ENCODE data around the gene PDCD10.

Gene PDCD10

DNA sequence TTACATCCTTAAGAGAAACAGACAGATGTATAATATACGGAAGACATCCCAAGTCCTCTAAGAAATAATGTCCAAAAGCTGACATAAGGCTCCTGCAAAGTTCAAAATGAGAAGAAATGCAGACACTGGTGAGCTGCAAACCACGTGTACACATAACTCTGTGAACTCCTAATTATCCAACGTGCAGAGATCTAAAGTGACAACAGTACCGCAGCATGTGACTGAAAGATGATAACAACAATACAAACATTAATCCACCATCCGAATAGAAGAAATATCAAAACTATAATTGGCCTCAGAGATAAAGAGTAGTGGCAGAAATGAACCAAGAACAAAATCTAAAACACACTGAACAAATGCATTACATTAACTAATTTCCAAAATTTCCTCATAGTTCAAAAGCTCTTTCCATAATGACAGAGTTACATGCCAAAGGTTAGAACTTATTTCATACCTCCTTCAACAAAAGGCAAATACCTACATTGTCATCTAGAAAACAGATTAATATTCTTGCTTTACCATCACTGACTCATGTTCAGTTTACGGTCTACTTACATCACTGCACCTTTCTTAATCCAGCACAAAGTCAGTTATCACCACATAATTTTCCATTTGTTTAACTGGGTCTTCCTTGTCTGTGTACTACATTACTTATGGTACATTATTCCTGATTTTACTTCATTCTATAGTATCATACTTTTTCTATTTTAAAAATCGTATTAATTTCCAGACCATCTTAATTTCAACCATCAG is 2.2 kb downstream of the PDCD10 start:
- ChIA-PET CTCF (no interaction called here), POLR2A (no interaction called here)
- TF ChIP-seq LEF1 (IDR thresholded peaks at IDR 0.05; ENCODE audit: borderline replicate concordance) (no peak), FOXM1 (IDR thresholded peaks at IDR 0.05; ENCODE audit: borderline replicate concordance) (no peak), TARDBP (IDR thresholded peaks at IDR 0.05) (no peak), FOXK2 (IDR thresholded peaks at IDR 0.05) (no peak), CTBP1 (IDR thresholded peaks at IDR 0.05; ENCODE audit: borderline replicate concordance) (no peak), FOXA1 (IDR thresholded peaks at IDR 0.05) (no peak), NFRKB (IDR thresholded peaks at IDR 0.05) (no peak), ELF4 (IDR thresholded peaks at IDR 0.05) (no peak), ARNT (IDR thresholded peaks at IDR 0.05) (no peak), SP1 (IDR thresholded peaks at IDR 0.05) (no peak), ZNF384 (IDR thresholded peaks at IDR 0.05) (no peak), L3MBTL2 (conservative IDR thresholded peaks at IDR 0.05) (no peak), HDGF (IDR thresholded peaks at IDR 0.05; ENCODE audit: borderline replicate concordance) (no peak)
- TF ChIP-seq, protein P1, sequence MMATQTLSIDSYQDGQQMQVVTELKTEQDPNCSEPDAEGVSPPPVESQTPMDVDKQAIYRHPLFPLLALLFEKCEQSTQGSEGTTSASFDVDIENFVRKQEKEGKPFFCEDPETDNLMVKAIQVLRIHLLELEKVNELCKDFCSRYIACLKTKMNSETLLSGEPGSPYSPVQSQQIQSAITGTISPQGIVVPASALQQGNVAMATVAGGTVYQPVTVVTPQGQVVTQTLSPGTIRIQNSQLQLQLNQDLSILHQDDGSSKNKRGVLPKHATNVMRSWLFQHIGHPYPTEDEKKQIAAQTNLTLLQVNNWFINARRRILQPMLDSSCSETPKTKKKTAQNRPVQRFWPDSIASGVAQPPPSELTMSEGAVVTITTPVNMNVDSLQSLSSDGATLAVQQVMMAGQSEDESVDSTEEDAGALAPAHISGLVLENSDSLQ (IDR thresholded peaks at IDR 0.05): no peak
- DNase-seq (ENCODE audit: extremely low spot score): no peak

DNA sequence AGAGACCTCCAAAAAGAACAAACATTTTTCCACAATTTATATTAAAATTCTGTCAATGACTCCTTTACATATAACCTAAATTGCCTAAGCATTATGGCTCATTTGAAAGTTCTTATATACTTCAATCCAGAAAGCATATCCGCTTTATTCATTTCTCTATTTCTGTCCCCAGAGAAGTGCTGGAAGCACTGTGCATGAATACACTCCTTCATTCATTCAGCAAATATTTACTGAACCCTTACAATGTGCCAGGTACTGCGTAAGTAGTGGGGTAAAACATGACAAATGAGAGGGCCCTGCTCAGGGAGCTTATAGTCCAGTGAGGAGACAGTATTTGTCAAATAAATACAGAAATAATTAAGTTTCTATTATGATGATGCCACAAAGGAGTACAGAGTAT is 3.3 kb downstream of the PDCD10 start:
- ChIA-PET POLR2A (no interaction called here), CTCF (no interaction called here)
- no peak for DNase-seq (ENCODE audit: extremely low spot score)
- no peak for TF ChIP-seq TARDBP (IDR thresholded peaks at IDR 0.05)
- TF ChIP-seq ZNF384 (IDR thresholded peaks at IDR 0.05): no peak
- no peak for TF ChIP-seq L3MBTL2 (conservative IDR thresholded peaks at IDR 0.05)
- TF ChIP-seq CTBP1 (IDR thresholded peaks at IDR 0.05; ENCODE audit: borderline replicate concordance): no peak

DNA sequence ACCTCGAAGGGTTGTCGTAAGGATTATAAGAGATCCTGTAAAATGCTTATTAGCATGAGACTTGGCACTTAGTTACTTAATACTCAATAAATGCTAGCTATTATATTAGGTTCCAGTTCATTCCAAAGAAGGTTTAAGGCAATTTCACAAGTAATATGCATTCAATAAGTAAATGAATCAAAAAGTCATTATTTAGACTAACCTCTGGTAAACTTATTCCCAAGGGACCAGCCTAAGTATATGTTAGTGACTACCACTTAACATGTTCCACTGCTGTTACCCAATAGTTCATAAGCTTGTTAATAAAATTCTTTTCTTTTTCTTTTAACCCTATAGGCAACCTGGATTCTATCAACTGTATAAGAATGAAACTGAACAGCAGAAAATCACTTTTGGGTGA is 5.1 kb downstream of the PDCD10 start:
- no peak for DNase-seq (ENCODE audit: extremely low spot score)
- CTCF ChIA-PET: interaction anchor here (0.8 kb wide), 1 partner anchor 11 kb away, joined by 3 read pairs; no protein-coding TSS in a partner anchor
- POLR2A ChIA-PET: no interaction called here
- TF ChIP-seq FOXM1 (IDR thresholded peaks at IDR 0.05; ENCODE audit: borderline replicate concordance): no peak
- no peak for TF ChIP-seq NFRKB (IDR thresholded peaks at IDR 0.05)
- no peak for TF ChIP-seq CTBP1 (IDR thresholded peaks at IDR 0.05; ENCODE audit: borderline replicate concordance)
- TF ChIP-seq FOXK2 (IDR thresholded peaks at IDR 0.05): no peak
- TF ChIP-seq BHLHE40 (IDR thresholded peaks at IDR 0.05; ENCODE audit: borderline replicate concordance): no peak
- no peak for TF ChIP-seq SUZ12 (IDR thresholded peaks at IDR 0.05)
- no peak for TF ChIP-seq FOXA1 (IDR thresholded peaks at IDR 0.05)
- no peak for TF ChIP-seq ELF4 (IDR thresholded peaks at IDR 0.05)
- TF ChIP-seq, protein P1 (IDR thresholded peaks at IDR 0.05): no peak
- no peak for TF ChIP-seq ARNT (IDR thresholded peaks at IDR 0.05)
- TF ChIP-seq HDGF (IDR thresholded peaks at IDR 0.05; ENCODE audit: borderline replicate concordance): no peak
- no peak for TF ChIP-seq L3MBTL2 (conservative IDR thresholded peaks at IDR 0.05)
- no peak for TF ChIP-seq ZNF384 (IDR thresholded peaks at IDR 0.05)
- TF ChIP-seq SP1 (IDR thresholded peaks at IDR 0.05): no peak
- TF ChIP-seq LEF1 (IDR thresholded peaks at IDR 0.05; ENCODE audit: borderline replicate concordance): no peak
- TF ChIP-seq TARDBP (IDR thresholded peaks at IDR 0.05): no peak

DNA sequence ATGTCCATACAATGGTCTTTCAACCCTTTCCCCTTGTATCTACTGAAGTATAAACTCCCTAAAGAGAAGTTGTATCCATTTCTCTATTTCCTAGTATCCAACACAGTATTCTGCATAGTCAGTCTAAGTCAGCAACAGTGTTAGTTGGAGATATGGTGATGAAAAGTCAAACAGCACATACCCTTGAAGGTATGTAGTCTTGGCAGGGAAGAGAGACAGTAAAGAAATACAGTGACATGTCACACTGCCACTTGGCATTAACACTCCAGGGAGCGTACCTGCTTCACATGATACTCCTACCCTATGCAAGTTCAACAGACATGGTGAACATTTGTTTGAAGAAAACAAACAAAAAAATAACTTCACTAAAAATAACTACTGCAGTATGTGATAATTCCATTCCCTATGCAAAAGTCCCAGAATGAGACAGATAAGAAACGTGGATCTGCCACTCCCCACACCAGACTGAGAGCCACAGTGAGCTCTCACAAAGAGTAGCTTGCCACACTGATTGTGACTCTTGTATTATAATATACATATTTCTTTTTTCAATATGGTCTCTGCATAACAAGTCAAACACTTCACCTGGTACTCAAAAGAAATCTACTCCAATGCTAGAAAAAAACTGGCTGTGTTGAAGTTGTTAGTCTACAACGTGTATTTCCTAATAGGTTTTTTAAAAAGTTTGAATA is 5.9 kb downstream of the PDCD10 start:
- DNase-seq (ENCODE audit: extremely low spot score): no peak
- TF ChIP-seq FOXA1 (IDR thresholded peaks at IDR 0.05): no peak
- POLR2A ChIA-PET: no interaction called here
- CTCF ChIA-PET: no interaction called here

DNA sequence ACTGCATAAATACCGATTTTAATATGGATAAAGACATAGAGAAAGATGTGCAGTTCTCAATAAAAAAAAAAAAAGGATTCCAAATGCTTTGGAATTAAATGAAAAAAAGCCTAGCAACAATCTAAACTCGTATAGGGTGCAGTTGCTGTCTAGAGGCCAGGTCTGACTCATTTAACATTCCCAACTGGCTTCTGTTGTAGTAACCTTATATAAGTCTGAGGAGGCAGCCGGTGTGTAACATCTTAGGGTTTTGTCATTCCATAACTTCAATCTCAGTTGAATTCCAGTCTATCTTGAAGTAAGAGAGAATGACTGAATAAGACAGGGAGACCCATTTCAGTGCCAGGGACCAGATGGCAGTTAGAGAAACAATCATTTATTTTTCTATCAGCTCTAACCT is 6.5 kb downstream of the PDCD10 start:
- ChIA-PET POLR2A (no interaction called here), CTCF (no interaction called here)
- DNase-seq (ENCODE audit: extremely low spot score): no peak
- TF ChIP-seq FOXM1 (IDR thresholded peaks at IDR 0.05; ENCODE audit: borderline replicate concordance): no peak
- TF ChIP-seq ARNT (IDR thresholded peaks at IDR 0.05): no peak
- no peak for TF ChIP-seq LEF1 (IDR thresholded peaks at IDR 0.05; ENCODE audit: borderline replicate concordance)
- TF ChIP-seq FOXK2 (IDR thresholded peaks at IDR 0.05): no peak
- TF ChIP-seq SUZ12 (IDR thresholded peaks at IDR 0.05): no peak
- TF ChIP-seq ELF4 (IDR thresholded peaks at IDR 0.05): no peak
- TF ChIP-seq ZNF384 (IDR thresholded peaks at IDR 0.05): no peak
- TF ChIP-seq SP1 (IDR thresholded peaks at IDR 0.05): no peak

DNA sequence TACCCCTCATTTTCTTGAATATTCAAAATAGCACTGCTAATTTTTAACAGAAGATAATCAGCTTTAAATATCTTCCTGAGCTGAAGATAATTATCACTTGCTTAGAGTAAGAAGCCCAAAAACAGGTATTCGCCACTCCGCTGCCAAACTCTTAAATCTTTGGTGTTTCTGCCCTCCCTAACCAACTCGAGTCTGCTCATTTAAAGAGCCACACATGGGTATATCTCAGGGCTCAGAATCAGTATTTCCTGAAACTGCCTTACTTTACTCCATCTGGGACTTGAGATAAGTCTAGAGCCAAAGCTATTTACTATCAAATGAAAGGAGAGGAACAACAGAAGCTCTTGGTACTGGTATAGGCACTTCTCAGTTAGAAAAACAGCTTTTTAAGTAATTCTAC is 10.8 kb downstream of the PDCD10 start:
- ChIA-PET POLR2A (no interaction called here), CTCF (no interaction called here)
- no peak for TF ChIP-seq LEF1 (IDR thresholded peaks at IDR 0.05; ENCODE audit: borderline replicate concordance)
- no peak for TF ChIP-seq TARDBP (IDR thresholded peaks at IDR 0.05)
- TF ChIP-seq L3MBTL2 (conservative IDR thresholded peaks at IDR 0.05): no peak
- no peak for TF ChIP-seq NFRKB (IDR thresholded peaks at IDR 0.05)
- TF ChIP-seq HDGF (IDR thresholded peaks at IDR 0.05; ENCODE audit: borderline replicate concordance): no peak
- TF ChIP-seq BHLHE40 (IDR thresholded peaks at IDR 0.05; ENCODE audit: borderline replicate concordance): no peak
- no peak for TF ChIP-seq FOXK2 (IDR thresholded peaks at IDR 0.05)
- no peak for TF ChIP-seq FOXM1 (IDR thresholded peaks at IDR 0.05; ENCODE audit: borderline replicate concordance)
- TF ChIP-seq, protein P1 (IDR thresholded peaks at IDR 0.05): no peak
- no peak for TF ChIP-seq ELF4 (IDR thresholded peaks at IDR 0.05)
- TF ChIP-seq SP1 (IDR thresholded peaks at IDR 0.05): no peak
- no peak for TF ChIP-seq ZNF384 (IDR thresholded peaks at IDR 0.05)
- TF ChIP-seq CTBP1 (IDR thresholded peaks at IDR 0.05; ENCODE audit: borderline replicate concordance): no peak
- no peak for TF ChIP-seq FOXA1 (IDR thresholded peaks at IDR 0.05)
- no peak for TF ChIP-seq ARNT (IDR thresholded peaks at IDR 0.05)
- no peak for TF ChIP-seq SUZ12 (IDR thresholded peaks at IDR 0.05)
- no peak for DNase-seq (ENCODE audit: extremely low spot score)

All from HEK293T (cell line).